HG03575 (cell line): ENCODE results near the gene SLC2A4.

Experiments
- ATAC-seq: cut with Tn5 transposase; IDR thresholded peaks from one replicate; pipeline ENCODE4 v1.9.1; 2021; ENCODE audit not compliant: unreplicated experiment, insufficient number of reproducible peaks, low FRiP score; ENCODE audit errors: extremely low read depth

The SLC2A4 gene

DNA sequence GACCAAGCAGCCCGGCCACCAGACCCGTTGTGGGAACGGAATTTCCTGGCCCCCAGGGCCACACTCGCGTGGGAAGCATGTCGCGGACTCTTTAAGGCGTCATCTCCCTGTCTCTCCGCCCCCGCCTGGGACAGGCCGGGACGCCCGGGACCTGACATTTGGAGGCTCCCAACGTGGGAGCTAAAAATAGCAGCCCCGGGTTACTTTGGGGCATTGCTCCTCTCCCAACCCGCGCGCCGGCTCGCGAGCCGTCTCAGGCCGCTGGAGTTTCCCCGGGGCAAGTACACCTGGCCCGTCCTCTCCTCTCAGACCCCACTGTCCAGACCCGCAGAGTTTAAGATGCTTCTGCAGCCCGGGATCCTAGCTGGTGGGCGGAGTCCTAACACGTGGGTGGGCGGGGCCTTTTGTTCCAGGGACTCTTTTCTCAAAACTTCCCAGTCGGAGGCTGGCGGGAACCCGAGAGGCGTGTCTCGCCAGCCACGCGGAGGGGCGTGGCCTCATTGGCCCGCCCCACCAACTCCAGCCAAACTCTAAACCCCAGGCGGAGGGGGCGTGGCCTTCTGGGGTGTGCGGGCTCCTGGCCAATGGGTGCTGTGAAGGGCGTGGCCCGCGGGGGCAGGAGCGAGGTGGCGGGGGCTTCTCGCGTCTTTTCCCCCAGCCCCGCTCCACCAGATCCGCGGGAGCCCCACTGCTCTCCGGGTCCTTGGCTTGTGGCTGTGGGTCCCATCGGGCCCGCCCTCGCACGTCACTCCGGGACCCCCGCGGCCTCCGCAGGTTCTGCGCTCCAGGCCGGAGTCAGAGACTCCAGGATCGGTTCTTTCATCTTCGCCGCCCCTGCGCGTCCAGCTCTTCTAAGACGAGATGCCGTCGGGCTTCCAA lies at the start of gene SLC2A4:
SLC2A4 (plus strand) TSS at position 645 of the 879 bp plus-strand sequence; CDS start at position 862, 217 bp downstream.
- ATAC-seq: no peak

DNA sequence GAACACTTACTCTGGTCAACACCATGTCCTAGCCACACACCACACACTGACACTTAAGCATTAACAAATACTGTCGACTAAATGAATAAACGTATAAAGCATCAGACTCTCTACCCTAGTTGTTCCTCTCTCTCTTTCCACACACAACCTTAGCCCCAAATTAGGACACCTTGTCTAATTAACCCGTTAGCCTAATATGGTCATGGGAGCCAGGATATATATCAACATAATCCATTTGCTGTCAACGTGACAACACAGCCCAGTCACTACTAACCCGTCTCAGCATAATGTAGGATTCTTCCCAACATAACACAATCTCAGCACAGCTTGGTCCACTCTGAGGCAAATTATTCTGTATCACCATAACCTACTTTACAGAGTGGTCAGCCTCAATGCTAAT lies 49.4 kb upstream of the SLC2A4 start:
- ATAC-seq: no peak

DNA sequence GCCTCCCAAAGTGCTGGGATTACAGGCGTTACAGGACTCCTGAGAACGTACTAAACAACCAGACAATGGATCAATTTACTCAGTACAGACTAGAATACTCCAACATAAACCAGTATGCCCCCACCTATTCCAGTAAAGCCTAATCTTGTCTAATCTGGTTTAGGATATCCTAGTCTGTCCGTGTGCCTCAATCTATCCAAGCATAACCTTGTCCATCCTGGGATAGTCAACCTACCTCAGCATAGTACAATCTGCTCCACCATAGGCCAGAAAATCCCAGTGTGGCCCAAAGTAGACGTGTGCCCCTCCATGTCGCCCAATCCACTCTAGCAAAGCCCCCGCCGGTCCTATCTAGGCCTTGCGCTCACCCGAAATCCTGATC lies 47.8 kb upstream of the SLC2A4 start:
- no peak for ATAC-seq

- ATAC-seq: no peak
Observed at GRCh38 chr17:7234083-7234951, 47.2 kb upstream of the SLC2A4 start, which contains the start of gene DVL2. Gene DVL2 (minus strand): TSS chr17:7234517. CDS start chr17:7234262, 255 bp downstream.

- no peak for ATAC-seq
Observed at GRCh38 chr17:7235693-7236665, 45.5 kb upstream of the SLC2A4 start.

DNA sequence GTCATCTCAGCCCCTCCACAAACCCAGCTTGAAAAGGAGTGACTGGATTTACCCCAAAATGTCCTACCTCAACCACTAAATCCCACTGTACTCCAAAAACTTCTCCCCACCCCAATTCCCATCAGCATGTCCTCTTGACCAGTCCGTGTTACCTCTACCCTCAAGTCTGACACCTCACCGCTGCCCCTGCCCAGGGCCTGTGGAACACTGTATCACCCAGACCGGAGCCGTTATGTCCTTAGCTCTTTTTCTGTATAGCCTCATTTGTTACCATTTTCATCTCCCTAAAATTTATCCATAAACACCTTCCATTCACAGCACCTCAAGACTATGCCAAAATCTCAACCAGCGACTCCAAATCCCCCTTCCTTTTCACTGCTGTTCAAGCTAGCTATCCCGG lies 44.7 kb upstream of the SLC2A4 start:
- ATAC-seq: no peak

GRCh38 chr17:7237266-7237760 lies 44.2 kb upstream of the SLC2A4 start:
- no peak for ATAC-seq

- no peak for ATAC-seq
Observed at GRCh38 chr17:7237761-7238419, 43.6 kb upstream of the SLC2A4 start.

- ATAC-seq: no peak
Observed at GRCh38 chr17:7238420-7239090, 43.0 kb upstream of the SLC2A4 start.

DNA sequence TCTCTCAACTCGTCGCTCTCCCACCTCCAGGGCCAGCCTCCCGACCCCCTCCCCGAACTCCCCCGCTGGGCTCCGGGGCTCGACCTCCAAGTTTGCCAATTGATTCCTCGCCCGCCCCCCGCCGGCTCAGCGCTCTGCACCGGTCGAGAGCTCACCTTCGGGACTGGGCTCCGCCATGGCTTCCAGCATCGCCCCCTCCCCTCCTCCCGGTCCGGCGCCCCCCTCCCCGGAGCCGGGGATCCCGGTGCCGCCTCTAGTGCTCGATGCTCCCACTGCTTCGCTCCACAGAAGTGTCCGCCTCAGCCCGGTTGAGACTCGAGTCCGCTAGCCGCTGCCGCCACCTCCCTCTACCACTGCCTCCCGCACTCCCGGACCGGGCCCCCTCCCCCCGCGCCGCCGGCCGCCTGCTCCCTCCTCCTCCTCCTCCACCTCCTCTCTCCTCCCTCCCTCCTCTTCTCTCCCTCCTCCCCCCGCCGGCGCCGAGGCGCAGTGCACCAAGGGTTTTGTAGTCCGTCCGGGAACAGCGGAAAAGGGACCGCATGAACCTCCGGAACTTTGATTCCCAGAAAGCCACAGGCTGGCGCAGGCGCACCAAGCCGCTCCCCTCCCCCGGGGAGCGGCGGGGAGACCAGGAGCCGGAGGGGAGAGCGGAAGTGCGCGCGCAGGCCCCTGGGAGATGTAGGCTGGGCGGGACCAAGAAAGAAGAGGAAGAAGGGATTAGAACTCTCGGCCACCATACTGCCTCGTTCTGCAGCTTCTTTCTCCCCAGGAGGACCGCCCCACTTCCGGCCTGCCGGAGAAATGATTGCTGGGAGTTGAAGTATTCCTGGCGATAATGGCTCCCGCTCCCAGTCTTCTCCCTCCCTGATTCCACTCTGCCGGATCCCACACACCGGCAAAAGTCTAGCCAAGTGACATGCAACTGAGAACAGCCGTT lies 42.2 kb upstream of the SLC2A4 start, which contains the start of gene PHF23:
PHF23 (minus strand) TSS at position 367 of the 937 bp plus-strand sequence; CDS start at position 189, 178 bp downstream.
- no peak for ATAC-seq

GRCh38 chr17:7240375-7240774 lies 41.1 kb upstream of the SLC2A4 start:
- ATAC-seq: no peak

DNA sequence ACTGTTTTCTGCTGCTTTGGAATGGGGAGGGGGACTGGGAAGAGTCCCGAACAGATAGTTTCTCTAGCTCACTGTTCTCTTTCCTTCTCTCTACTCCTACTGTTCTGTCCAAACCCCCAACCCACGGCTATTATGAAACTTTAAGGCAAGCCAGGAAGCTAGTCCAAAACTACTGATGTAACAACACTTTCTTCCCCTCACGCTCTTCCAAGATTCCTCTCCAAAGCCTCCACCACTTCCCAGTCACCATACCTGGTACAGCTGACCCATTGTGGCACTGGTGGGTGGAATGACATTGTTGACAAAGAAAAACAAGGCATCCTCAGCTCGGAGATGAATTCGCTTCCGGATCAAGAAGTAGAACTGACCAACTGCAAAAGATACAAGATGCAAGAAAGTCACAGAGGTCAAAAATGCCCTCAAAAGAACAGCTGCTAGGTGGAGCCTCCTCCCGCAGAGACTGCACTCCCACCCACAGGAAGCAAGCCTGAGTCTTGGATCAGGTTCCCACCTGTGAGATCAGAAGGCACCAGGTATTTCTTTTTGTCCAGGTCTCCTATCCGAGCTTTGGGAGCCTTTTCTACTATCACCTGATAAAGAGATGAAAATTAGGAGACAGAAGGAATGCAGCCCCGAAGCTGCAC lies 40.3 kb upstream of the SLC2A4 start:
- no peak for ATAC-seq

GRCh38 chr17:7241783-7242716 lies 39.5 kb upstream of the SLC2A4 start, which contains the start of gene GABARAP:
Gene GABARAP (minus strand): TSS chr17:7242449. CDS start chr17:7242330, 119 bp downstream.
- ATAC-seq: no peak

DNA sequence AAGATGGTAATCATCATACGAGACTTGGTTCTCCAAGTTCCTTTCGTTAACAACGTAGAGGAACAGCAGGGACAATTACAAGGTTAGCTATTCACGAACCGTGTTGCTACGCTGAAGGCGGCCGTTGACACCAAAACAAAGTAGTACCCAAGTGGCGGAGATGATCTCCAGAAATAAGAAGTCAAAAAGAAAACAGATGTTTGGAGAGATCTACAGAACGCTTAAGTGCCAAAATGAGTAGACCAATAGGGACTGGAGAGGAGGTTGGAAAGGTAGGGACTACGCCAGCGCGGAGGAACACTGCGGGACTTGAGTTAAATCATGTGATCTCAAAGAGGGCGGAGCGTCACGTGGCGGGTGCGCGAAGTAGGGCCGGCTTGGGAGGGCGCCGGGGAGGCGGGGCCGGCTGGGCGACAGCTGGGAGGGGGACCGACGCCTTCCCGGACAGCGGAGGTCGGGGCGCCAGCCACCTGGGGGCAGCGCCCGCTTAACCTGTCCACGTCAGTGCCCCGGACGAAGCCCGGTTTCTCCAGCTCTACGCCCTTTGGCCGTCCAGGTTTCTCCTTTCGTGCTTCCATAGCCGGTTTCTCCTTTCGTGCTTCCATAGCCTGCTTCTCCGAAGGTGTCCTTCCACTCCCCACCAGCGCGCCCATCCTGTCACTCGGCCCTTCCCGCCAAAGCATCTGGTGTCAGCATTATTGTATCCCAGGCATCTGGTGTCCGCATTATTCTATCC lies 38.6 kb upstream of the SLC2A4 start:
- ATAC-seq: no peak

DNA sequence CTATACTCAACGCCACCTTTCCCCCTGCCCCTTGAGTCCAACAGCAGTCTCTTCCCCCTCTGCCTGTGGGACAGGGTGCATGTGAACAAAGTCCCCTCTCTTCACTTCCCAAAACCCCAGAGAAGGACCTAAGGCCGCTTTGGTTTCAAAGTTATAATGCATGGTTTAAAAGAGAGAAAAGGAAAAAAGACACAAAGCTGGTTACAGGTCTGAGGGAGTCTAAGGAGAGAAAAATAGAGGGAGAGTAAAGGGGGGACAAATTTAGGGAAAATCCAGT lies 38.1 kb upstream of the SLC2A4 start:
- ATAC-seq: no peak
